Activated CD4-positive, alpha-beta memory T cell treated with anti-CD3 and anti-CD28 coated beads, Interleukin-2, amount 10 ng/mL, durations not matched to agents 7 days and 5 days (primary cell): ENCODE measurements around the gene EPX. TPM values are rescaled to one million over a fixed set of nuclear protein-coding genes. Genes with fewer than 3 reads are reported as not detected.

ENCODE experiments used
- CTCF ChIA-PET: fragments of 350-600 bp; sonication (Branson Sonifier 250); formaldehyde crosslinking; loops from one replicate; lab custom pipeline; 2021; ENCODE audit warnings: antibody characterized with exemption, inconsistent platforms; lab: Charles Lee
- POLR2A ChIA-PET: fragments of 350-600 bp; sonication (Branson Sonifier 250); formaldehyde crosslinking; loops from one replicate; lab custom pipeline; 2021; ENCODE audit warnings: antibody characterized with exemption; lab: Charles Lee
- DNase-seq: peaks from one replicate; pipeline ENCODE4 v3.0.0-alpha.2; 2020
- H3K27ac Mint-ChIP-seq: one replicate; pipeline ENCODE4 v1.8.0; 2021; ENCODE audit warnings: mild to moderate bottlenecking, mixed read lengths
- H3K27me3 Mint-ChIP-seq: one replicate; pipeline ENCODE4 v1.8.0; 2021; ENCODE audit warnings: mixed read lengths
- H3K36me3 Mint-ChIP-seq: one replicate; pipeline ENCODE4 v1.8.0; 2021; ENCODE audit warnings: low read depth, mixed read lengths
- H3K4me1 Mint-ChIP-seq: one replicate; pipeline ENCODE4 v1.8.0; 2021; ENCODE audit warnings: mixed read lengths
- H3K4me3 Mint-ChIP-seq: one replicate; pipeline ENCODE4 v1.8.0; 2021; ENCODE audit warnings: mild to moderate bottlenecking, mixed read lengths
- H3K9me3 Mint-ChIP-seq: one replicate; pipeline ENCODE4 v1.8.0; 2021; ENCODE audit warnings: mixed read lengths
- total RNA-seq, 2 experiments: library from RNA; stranded (reverse); gene quantifications; one replicate each; pipeline ENCODE4 v1.2.3, GENCODE V29; 2021

EPX gene
- total RNA-seq, 2 experiments from 2014 or later, result not detected

DNA sequence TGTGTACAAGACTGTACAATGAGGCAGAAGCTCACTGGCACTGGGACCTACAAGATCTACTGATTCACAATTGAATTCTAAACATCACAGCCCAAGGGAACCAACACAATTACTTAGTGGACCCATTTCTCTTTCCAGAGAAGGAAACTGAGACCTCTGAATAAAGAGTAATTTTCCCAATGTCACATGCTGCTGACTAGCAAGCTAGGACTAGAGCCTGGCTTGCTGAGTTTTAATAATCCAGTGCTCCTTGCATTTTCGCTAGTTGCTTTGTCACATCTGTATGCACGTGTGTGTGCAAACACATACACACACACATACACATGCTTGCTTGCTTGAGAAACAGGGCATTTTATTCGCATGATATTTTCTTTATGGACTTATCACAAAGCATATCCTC, 42.0 kb downstream of the EPX start:
- no peak overlapping the region for H3K4me3 Mint-ChIP-seq
- peaks cover 58% of the 10 kb centered on the region for H3K27me3 Mint-ChIP-seq
- H3K36me3 Mint-ChIP-seq, result no peaks in the 10 kb centered on the region
- no peaks in the 10 kb centered on the region for H3K9me3 Mint-ChIP-seq
- no peak for DNase-seq
- peaks cover 8% of the 10 kb centered on the region for H3K4me1 Mint-ChIP-seq
- CTCF ChIA-PET, result interaction anchor here (1.0 kb wide), 1 partner anchor 14 kb away, joined by 5 read pairs; no protein-coding TSS in a partner anchor
- H3K27ac Mint-ChIP-seq, result no peak overlapping the region
- POLR2A ChIA-PET, result no interaction called here

DNA sequence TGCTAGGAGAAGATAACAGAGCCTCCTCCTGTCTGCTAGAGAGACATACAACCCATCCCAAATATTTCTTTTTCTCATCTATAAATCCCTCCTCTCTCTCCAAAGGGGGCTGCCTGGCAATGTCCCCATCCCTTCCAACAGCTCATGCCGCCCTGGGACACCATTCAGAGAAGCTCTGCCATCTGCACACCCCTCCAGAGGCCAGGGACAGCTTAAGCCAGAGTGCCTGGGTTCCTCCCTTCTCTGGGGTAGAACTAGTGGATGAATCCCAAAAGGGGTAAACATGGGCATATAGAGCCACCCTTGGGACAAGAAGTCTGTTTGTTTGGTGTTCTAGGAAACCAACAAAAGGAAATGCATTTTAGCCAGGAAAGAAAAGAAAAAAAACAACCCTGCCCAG, 43.3 kb downstream of the EPX start:
- Mint-ChIP-seq H3K27me3 (peaks cover 67% of the 10 kb centered on the region), H3K9me3 (no peaks in the 10 kb centered on the region), H3K36me3 (no peaks in the 10 kb centered on the region), H3K4me1 (peaks cover 8% of the 10 kb centered on the region), H3K27ac (no peak overlapping the region), H3K4me3 (no peak overlapping the region)
- ChIA-PET POLR2A (no interaction called here), CTCF (interaction anchor here (1.6 to 4.2 kb wide), 2 partner anchors 14 to 18 kb away, joined by 5 to 28 read pairs; no protein-coding TSS in a partner anchor)
- no peak for DNase-seq

DNA sequence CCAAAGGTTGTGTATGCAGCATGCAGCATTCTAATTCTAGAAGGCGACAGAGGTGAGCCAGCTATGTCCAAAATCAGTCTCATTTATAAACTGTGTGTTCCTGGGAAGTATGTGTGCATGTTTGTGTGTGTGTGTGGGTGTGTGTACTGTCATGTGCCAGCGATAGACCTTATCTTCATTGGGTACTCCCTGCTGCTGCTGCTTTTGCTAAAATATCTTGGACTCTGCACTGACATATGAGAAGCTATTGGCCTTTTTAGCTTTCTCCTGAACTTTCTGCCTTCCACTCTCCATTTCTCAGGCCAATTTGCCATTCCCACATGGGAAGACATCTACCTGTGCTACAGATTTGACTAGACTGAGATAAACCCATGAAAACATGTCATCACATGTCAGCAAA, 43.9 kb downstream of the EPX start:
- Mint-ChIP-seq H3K4me1 (peaks cover 8% of the 10 kb centered on the region), H3K4me3 (no peak overlapping the region), H3K36me3 (no peaks in the 10 kb centered on the region), H3K27me3 (peaks cover 66% of the 10 kb centered on the region), H3K27ac (no peak overlapping the region), H3K9me3 (no peaks in the 10 kb centered on the region)
- ChIA-PET POLR2A (interaction anchor here (1.5 kb wide), 1 partner anchor 8 kb away, joined by 3 read pairs; no protein-coding TSS in a partner anchor), CTCF (interaction anchor here (1.1 to 4.2 kb wide), 3 partner anchors 13 to 37 kb away, joined by 5 to 28 read pairs (median 5); no protein-coding TSS in a partner anchor)
- no peak for DNase-seq

DNA sequence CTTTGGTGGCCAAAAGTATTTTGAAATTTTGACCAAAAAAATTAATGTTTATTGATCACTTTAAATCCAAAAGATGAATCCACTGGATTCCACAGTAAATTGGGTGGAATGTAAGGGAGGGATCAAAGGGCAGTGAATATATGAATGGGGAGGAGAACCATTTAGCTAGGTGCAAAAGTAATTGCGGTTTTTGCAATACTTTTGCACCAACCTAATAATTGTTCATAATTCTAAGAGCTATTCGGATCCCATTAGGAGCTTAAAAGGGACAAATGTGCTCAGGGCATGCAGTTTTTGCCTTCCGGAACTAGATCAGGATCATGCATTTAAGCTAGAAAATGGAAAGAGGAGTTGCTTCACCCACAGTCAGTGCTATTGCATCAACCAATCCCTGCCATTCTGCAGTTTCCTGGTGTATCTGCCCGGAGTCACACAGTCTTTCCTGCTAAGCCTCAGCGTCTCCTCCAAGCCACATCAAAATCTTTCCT, 45.7 kb downstream of the EPX start, which contains the start of gene LPO:
LPO (plus strand) TSS at position 438 of the 488 bp plus-strand sequence. CDS start 4,396 bp downstream, outside the sequence.
- no peaks in the 10 kb centered on the region for H3K4me1 Mint-ChIP-seq
- H3K27me3 Mint-ChIP-seq, result peaks cover 69% of the 10 kb centered on the region
- H3K4me3 Mint-ChIP-seq, result no peak within 1 kb of the TSS
- POLR2A ChIA-PET, result interaction anchor here (0.9 to 1.5 kb wide), 2 partner anchors 9 to 10 kb away, joined by 3 read pairs; no protein-coding TSS in a partner anchor
- DNase-seq, result no peak
- H3K9me3 Mint-ChIP-seq, result no peaks in the 10 kb centered on the region
- no peaks in the 10 kb centered on the region for H3K36me3 Mint-ChIP-seq
- H3K27ac Mint-ChIP-seq, result no peak within 1 kb of the TSS
- CTCF ChIA-PET, result interaction anchor here (0.8 to 4.2 kb wide), 2 partner anchors 12 to 27 kb away, joined by 3 to 28 read pairs; no protein-coding TSS in a partner anchor

DNA sequence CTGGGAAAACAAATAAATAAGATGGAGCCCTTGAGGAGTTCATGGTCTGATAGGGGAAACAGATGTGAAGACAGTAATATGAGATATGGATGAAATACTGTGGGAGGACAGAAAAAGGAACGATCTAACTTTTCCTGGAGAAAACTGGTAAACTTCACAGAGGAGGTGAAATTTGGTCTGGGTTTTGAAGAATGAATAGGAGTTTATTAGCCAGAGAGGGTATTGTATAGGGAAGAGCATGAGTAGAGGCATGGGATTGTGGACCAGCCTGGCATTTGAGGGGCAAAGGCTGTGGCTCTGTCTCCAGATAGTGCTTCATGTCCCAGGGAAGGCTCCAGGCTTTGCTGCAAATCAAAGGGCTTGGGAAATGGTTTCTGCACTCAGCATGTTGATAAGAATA, 47.5 kb downstream of the EPX start:
- Mint-ChIP-seq H3K4me1 (no peaks in the 10 kb centered on the region), H3K9me3 (no peaks in the 10 kb centered on the region), H3K36me3 (no peaks in the 10 kb centered on the region), H3K27me3 (peaks cover 69% of the 10 kb centered on the region), H3K27ac (no peak overlapping the region), H3K4me3 (no peak overlapping the region)
- ChIA-PET CTCF (no interaction called here), POLR2A (no interaction called here)
- no peak for DNase-seq

DNA sequence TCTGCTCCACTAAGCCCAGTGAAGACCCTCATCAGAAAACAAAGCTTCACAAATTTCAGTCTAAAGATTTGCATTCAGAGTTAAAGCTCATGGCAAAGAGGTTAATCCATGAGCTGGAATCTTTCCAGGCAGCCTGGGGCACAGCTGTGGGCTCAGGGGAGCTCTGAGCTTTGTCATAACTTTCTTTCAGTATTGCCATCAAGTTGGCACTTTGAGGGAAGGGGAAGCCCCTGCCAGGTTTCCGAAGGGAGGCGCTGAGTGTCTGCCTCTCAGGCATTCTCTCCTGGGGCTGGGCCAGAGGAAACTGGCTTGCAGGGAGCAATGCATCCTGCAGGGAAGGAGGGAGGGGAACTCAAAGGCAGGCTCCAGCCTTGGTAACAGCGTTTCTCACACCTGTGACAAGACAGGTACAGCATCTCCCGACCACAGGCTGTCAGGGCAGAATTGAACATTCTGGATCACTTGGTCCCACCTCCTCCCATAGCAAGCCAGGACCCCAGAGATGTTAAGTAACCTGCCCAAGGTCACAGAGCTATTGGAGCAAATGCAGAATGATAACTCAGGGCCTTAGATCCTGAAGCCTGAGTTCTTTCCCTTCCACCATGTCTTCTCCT, 49.8 kb downstream of the EPX start:
- no peak overlapping the region for H3K27ac Mint-ChIP-seq
- POLR2A ChIA-PET, result no interaction called here
- no peaks in the 10 kb centered on the region for H3K9me3 Mint-ChIP-seq
- H3K27me3 Mint-ChIP-seq, result peaks cover 56% of the 10 kb centered on the region
- H3K36me3 Mint-ChIP-seq, result no peaks in the 10 kb centered on the region
- CTCF ChIA-PET, result no interaction called here
- H3K4me1 Mint-ChIP-seq, result peaks cover under 1% of the 10 kb centered on the region
- no peak overlapping the region for H3K4me3 Mint-ChIP-seq
- DNase-seq, result no peak

DNA sequence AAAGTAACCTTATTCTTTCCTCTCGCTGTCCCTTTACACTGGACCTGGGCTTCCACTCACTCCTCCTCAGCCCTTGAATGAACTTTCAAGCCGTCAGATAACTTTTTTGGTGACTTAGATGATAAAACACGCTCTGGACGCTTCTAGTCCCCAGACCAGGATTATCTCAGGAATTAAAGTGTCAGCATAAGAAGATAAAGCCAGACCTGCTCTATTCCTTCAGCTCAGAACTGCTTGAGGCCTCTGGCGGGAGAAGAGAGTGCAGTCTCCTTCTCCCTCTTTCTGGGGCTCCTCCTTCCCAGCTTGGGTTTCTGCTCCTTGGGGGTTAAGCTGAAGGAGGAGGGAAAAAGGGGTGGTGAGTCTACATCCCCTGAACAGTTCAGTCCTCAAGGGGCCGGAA, 52.4 kb downstream of the EPX start:
- ChIA-PET POLR2A (interaction anchor here (1.5 kb wide), 1 partner anchor 26 kb away, joined by 3 read pairs; the partner anchor contains the start of gene MKS1), CTCF (no interaction called here)
- Mint-ChIP-seq H3K4me1 (peaks cover 18% of the 10 kb centered on the region), H3K27me3 (peaks cover 54% of the 10 kb centered on the region), H3K4me3 (no peak overlapping the region), H3K36me3 (no peaks in the 10 kb centered on the region), H3K27ac (no peak overlapping the region), H3K9me3 (no peaks in the 10 kb centered on the region)
- no peak for DNase-seq

DNA sequence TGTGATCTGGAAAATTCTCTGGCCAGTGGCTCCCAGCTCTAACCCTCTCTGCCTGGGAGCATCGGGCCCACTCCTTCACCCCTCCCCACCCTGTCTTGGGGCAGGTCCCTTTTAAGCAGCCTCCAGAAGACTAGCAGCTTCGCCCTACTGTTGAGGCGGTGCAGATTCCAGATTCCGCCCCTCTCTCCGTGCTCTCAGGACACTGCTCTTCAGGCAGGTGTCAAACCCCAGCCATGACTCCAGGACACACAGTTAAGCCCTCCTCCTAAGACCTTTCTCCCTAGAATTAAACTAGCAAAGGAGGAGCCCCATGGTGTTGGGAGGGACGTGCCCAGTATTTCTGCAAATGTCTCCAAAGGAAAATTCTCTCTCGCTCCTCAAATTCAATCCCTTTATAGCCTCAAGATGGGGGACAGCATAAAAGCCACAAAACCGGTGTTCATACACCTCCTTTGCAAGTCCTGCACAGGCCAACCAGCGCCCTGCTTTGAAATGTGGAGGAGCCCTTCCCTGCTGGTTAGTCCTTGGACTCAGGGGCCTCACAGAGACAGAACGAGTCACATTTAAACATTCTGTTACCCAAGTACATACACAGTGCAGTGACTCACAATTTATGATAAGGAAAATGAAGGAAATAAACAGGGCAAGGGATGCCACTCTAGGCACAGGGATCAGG, 53.0 kb downstream of the EPX start:
- Mint-ChIP-seq H3K4me1 (peaks cover 19% of the 10 kb centered on the region), H3K27ac (no peak overlapping the region), H3K9me3 (no peaks in the 10 kb centered on the region), H3K4me3 (no peak overlapping the region), H3K27me3 (peaks cover 54% of the 10 kb centered on the region), H3K36me3 (no peaks in the 10 kb centered on the region)
- DNase-seq, result no peak
- ChIA-PET CTCF (no interaction called here), POLR2A (interaction anchor here (1.5 kb wide), 1 partner anchor 26 kb away, joined by 3 read pairs; the partner anchor contains the start of gene MKS1)

DNA sequence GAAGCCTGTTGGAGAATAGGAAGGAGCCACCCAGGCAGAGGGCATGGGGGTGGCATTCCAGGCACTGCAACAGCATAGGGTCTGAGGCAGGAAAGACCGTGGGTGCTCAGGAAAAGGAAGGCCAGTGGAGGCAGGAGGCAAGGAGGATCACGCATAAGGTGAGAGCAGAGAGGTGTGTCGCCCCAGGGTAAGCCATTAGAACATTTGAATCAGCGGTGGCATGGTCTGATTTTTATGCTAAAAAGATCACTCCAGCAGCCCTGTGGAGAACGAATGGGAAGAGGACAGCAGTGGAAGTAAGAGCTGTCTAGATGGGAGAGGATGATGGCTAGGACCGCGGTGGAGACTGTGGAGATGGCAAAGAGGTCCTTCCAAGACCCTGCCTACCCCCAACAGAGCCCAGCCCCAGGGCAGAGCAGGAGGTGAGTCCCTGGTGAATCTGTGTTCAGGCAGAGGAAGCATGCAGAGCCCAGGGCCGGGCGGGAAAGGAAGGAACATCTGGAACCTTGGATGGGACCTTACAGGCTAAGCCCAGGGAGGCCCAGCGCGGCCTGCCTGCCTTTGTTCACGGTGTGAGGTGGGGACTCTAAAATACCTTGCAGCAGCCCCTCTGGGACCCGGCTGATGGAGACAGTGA, 53.7 kb downstream of the EPX start:
- POLR2A ChIA-PET, result no interaction called here
- no peak overlapping the region for H3K27ac Mint-ChIP-seq

DNA sequence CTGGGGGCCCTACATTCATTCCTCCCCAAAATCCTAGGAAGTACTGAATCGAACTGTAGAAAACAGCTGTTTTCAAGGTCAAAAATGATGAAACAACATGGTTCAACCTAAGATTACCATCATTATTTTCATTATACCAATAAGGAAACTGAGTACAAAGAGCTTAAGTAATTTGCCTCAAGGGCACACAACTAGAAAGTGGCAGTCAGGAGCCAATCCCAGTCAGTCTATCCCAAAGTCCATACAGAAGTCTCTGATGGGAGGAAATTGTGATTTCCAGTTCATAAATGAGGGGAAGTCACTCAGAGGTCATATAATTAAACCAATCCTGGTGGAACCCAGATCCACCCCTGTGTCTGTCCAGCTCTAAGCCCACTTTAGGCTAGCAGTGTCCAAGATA, 54.3 kb downstream of the EPX start:
- peaks cover 19% of the 10 kb centered on the region for H3K4me1 Mint-ChIP-seq
- peaks cover 53% of the 10 kb centered on the region for H3K27me3 Mint-ChIP-seq
- H3K27ac Mint-ChIP-seq, result no peak overlapping the region
- ChIA-PET CTCF (interaction anchor here (1.6 to 1.9 kb wide), 2 partner anchors 47 to 125 kb away, joined by 3 to 8 read pairs; no protein-coding TSS in a partner anchor), POLR2A (interaction anchor here (0.7 to 1.3 kb wide), 2 partner anchors 384 to 385 kb away, joined by 3 to 4 read pairs; no protein-coding TSS in a partner anchor)
- no peaks in the 10 kb centered on the region for H3K9me3 Mint-ChIP-seq
- H3K4me3 Mint-ChIP-seq, result no peak overlapping the region
- no peaks in the 10 kb centered on the region for H3K36me3 Mint-ChIP-seq
- DNase-seq, result no peak

More for the DNA sequence above, 53.7 kb downstream of the EPX start:
- H3K27me3 Mint-ChIP-seq, result peaks cover 53% of the 10 kb centered on the region
- DNase-seq, result no peak
- no peaks in the 10 kb centered on the region for H3K36me3 Mint-ChIP-seq
- no peak overlapping the region for H3K4me3 Mint-ChIP-seq
- no peaks in the 10 kb centered on the region for H3K9me3 Mint-ChIP-seq
- CTCF ChIA-PET, result interaction anchor here (1.6 to 1.9 kb wide), 2 partner anchors 46 to 124 kb away, joined by 3 to 8 read pairs; no protein-coding TSS in a partner anchor
- H3K4me1 Mint-ChIP-seq, result peaks cover 19% of the 10 kb centered on the region

DNA sequence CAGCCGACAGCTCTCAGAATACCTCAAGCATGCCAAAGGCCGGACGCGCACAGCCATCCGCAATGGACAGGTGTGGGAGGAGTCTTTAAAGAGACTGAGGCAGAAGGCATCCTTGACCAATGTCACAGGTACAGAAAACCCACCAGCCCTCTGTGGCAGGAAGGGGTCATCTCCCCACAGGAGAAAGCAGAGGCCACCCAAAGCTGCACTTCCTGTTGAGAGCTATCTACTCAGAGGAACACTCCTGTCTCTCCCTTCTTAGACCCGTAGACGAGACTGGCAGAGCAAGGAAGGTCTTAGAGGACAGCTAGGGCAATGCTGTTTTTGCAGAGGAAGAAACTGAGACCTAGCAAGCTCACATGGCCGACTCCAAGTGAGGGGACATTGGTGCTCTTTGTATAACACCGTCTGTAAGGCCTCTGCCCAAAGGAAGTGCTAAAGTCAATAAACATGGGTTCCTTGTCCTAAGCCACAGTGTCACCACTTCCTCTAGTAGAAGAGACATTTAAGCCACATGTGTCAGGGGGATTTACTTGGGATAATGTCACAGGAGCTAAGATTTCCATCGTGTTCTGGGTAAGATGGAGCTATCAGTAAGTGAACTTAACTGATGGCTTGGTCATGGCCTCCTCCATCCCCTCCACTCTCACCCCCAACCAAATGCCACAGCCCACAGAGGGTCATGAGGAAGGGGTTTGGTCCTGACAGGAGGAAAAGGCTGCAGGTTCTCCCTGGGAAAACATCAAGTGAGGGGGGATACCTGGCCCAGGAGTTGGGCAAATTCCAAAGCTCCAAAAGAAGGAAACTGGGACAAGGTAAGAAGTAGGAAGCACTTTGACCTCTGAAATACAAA, 55.2 kb downstream of the EPX start:
- H3K36me3 Mint-ChIP-seq, result no peaks in the 10 kb centered on the region
- H3K27me3 Mint-ChIP-seq, result peaks cover 56% of the 10 kb centered on the region
- DNase-seq, result no peak
- no peak overlapping the region for H3K27ac Mint-ChIP-seq
- ChIA-PET CTCF (interaction anchor here (0.6 to 2.0 kb wide), 8 partner anchors 11 to 170 kb away, joined by 3 to 8 read pairs (median 3); partner anchors contain the start of gene RNF43), POLR2A (interaction anchor here (0.7 to 1.3 kb wide), 5 partner anchors 9 to 384 kb away, joined by 3 to 4 read pairs (median 3); no protein-coding TSS in a partner anchor)
- H3K4me3 Mint-ChIP-seq, result no peak overlapping the region
- no peaks in the 10 kb centered on the region for H3K9me3 Mint-ChIP-seq
- peaks cover 19% of the 10 kb centered on the region for H3K4me1 Mint-ChIP-seq

DNA sequence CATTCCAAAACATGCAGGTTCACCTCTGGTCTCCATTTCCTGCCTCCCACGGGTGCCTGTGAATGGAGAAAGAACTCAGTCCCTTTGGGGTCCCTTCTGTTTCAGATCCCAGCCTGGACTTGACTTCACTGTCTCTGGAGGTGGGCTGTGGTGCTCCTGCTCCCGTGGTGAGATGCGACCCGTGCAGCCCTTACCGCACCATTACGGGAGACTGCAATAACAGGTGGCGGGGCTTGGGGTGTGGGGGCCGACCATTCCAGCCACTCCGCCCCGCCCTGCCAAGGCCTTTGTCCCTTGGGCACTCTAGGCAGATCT, 56.4 kb downstream of the EPX start:
- H3K4me1 Mint-ChIP-seq, result peaks cover 19% of the 10 kb centered on the region

More for the DNA sequence above, 56.4 kb downstream of the EPX start:
- no peak overlapping the region for H3K4me3 Mint-ChIP-seq
- H3K27me3 Mint-ChIP-seq, result peaks cover 50% of the 10 kb centered on the region
- POLR2A ChIA-PET, result interaction anchor here (0.6 to 1.4 kb wide), 4 partner anchors 84 to 150 kb away, joined by 3 read pairs; no protein-coding TSS in a partner anchor
- DNase-seq, result no peak
- CTCF ChIA-PET, result interaction anchor here (0.6 to 2.1 kb wide), 12 partner anchors 10 to 266 kb away, joined by 3 to 28 read pairs (median 6); partner anchors contain the start of gene LPO
- no peaks in the 10 kb centered on the region for H3K36me3 Mint-ChIP-seq
- H3K27ac Mint-ChIP-seq, result no peak overlapping the region
- H3K9me3 Mint-ChIP-seq, result no peaks in the 10 kb centered on the region
